SK-MEL-5 (cell line): ENCODE data around the gene CNTLN. TPM values are rescaled to one million over a fixed set of nuclear protein-coding genes. Genes with fewer than 3 reads are reported as not detected.
A peak's percentile ranks its signal among the peaks of the same experiment; 100 is the strongest.
"Not testable (repeated sequence)": the region's sequence is repeated elsewhere in the genome, so short reads cannot be mapped to it uniquely, and the experiment has no call there.

ENCODE experiments used
- DNase-seq: peaks from one replicate; pipeline ENCODE4 v3.0.0-alpha.2; 2016; ENCODE audit warnings: low read depth, low spot score
- in situ Hi-C: cut with HindIII; loops from 2 replicates; pipeline ENCODE4 v1.10.0; 2016; ENCODE audit warnings: low sequenced_read_pairs, high pct_unique_total_duplicates, low pct_unique_long_range_greater_than_20kb
- total RNA-seq: library from RNA; depleted of rRNA; stranded (reverse); fragments of >200 nt; shearing (Covaris generic); gene quantifications from 2 replicates; pipeline ENCODE4 v1.2.3, GENCODE V29; 2014

CNTLN gene
- total RNA-seq, 1 experiment from 2014 or later: 6.5 TPM

- in situ Hi-C loops: no loop called here
Observed at GRCh38 chr9:17437813-17438212, 303.0 kb downstream of the CNTLN start.

GRCh38 chr9:17445126-17445525 lies 310.3 kb downstream of the CNTLN start:
- DNase-seq, in situ Hi-C loops: not testable (repeated sequence)

More at GRCh38 chr9:17437813-17438212, 303.0 kb downstream of the CNTLN start:
- no peak for DNase-seq

GRCh38 chr9:17453751-17454150 lies 318.9 kb downstream of the CNTLN start:
- peak; percentile 13 for DNase-seq
- in situ Hi-C loops: no loop called here

GRCh38 chr9:17462869-17463464 lies 328.1 kb downstream of the CNTLN start:
- DNase-seq: peak; percentile 60
- in situ Hi-C loops: no loop called here

- in situ Hi-C loops: no loop called here
- no peak for DNase-seq
Observed at GRCh38 chr9:17470036-17470813, 335.4 kb downstream of the CNTLN start.

GRCh38 chr9:17472126-17472525 lies 337.3 kb downstream of the CNTLN start:
- in situ Hi-C loops: no loop called here
- no peak for DNase-seq

- DNase-seq: no peak
- in situ Hi-C loops: no loop called here
Observed at GRCh38 chr9:17476401-17476800, 341.6 kb downstream of the CNTLN start.

GRCh38 chr9:17477816-17478215 lies 343.0 kb downstream of the CNTLN start:
- DNase-seq: no peak
- in situ Hi-C loops: no loop called here

GRCh38 chr9:17480966-17481365 lies 346.1 kb downstream of the CNTLN start:
- no peak for DNase-seq
- in situ Hi-C loops: no loop called here

GRCh38 chr9:17481565-17481964 lies 346.7 kb downstream of the CNTLN start:
- in situ Hi-C loops: no loop called here
- no peak for DNase-seq

- in situ Hi-C loops: no loop called here
- DNase-seq: no peak
Observed at GRCh38 chr9:17484906-17485305, 350.1 kb downstream of the CNTLN start.

GRCh38 chr9:17486396-17486795 lies 351.6 kb downstream of the CNTLN start:
- DNase-seq: no peak
- in situ Hi-C loops: no loop called here

- in situ Hi-C loops: no loop called here
- DNase-seq: no peak
Observed at GRCh38 chr9:17487467-17487866, 352.6 kb downstream of the CNTLN start.

- in situ Hi-C loops: no loop called here
- DNase-seq: no peak
Observed at GRCh38 chr9:17488662-17489061, 353.8 kb downstream of the CNTLN start.

GRCh38 chr9:17490110-17490509 lies 355.3 kb downstream of the CNTLN start:
- in situ Hi-C loops: no loop called here
- DNase-seq: no peak

- in situ Hi-C loops: no loop called here
- no peak for DNase-seq
Observed at GRCh38 chr9:17491780-17492179, 356.9 kb downstream of the CNTLN start.

- DNase-seq: no peak
- in situ Hi-C loops: no loop called here
Observed at GRCh38 chr9:17503196-17503595, 368.4 kb downstream of the CNTLN start.

GRCh38 chr9:17509151-17509550 lies 374.3 kb downstream of the CNTLN start:
- in situ Hi-C loops: no loop called here
- DNase-seq: no peak

GRCh38 chr9:17509701-17510100 lies 374.9 kb downstream of the CNTLN start:
- in situ Hi-C loops: no loop called here
- DNase-seq: no peak
